GM21515 (cell line): ENCODE results near the gene TTC16.
A peak's percentile ranks its signal among the peaks of the same experiment; 100 is the strongest.

Source experiments
- ATAC-seq: cut with Tn5 transposase; IDR thresholded peaks from one replicate; pipeline ENCODE4 v1.9.1; 2021; ENCODE audit not compliant: unreplicated experiment

TTC16 gene

DNA sequence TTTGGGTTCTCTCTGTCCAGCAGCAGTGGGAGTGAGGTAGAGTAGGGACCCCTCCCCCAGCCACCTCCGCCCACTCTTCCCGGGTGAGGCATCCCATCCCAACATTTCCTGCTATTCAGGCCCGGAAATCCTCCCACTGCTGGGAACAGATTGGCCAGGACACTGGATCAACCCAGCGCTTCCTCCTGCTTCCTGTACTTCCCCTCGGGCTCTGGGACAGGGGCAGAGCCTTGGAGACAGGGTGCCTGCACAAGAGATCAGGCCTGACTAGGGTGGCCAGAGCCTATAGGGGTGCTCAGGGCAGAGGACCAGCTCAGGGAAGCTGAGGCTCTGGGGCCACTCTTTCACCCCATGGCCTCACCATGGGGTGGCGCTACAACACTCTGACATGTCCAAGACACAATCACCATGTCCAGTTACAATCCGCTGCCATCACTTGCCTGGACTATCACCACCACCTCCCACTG, 48.1 kb downstream of the TTC16 start:
- no peak for ATAC-seq

DNA sequence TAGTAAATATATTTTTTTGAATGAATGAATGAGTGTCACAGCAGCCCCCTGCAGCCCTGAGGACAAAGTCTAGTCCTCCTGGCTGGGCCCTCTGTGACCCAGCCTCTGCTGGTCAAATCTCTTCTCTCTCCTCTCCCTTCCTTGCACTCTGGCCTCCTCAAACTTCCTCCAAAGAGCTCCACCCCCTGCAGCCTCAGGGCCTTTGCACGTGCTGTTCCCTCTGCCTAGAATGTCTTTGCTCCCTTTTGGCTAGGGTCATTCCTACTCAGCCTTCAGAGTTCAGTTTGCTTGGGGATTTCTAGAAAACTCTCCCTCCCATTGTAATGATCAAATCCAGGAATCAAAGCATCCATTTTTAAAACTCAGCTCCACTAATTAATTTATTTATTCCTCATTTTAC, 49.5 kb downstream of the TTC16 start:
- ATAC-seq: no peak

DNA sequence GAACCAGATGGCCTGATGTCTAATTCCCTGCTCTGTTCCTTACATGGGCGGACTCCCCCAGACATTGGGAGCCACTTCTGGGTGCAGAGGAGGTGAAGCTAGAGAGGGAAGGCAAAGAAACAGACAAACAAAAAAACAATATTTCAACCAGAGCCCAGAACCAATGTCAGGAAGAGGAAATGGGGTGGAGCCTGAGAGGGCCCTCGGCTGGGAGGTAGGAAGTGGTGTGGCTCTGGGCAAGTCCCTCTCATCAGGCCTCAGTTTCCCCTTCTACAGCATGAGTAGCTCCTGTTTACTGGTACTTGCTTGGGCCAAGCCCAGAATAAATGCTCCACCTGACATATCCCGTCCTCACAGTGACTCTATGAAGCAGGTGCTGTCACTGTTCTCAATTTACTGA, 51.5 kb downstream of the TTC16 start:
- ATAC-seq: no peak

DNA sequence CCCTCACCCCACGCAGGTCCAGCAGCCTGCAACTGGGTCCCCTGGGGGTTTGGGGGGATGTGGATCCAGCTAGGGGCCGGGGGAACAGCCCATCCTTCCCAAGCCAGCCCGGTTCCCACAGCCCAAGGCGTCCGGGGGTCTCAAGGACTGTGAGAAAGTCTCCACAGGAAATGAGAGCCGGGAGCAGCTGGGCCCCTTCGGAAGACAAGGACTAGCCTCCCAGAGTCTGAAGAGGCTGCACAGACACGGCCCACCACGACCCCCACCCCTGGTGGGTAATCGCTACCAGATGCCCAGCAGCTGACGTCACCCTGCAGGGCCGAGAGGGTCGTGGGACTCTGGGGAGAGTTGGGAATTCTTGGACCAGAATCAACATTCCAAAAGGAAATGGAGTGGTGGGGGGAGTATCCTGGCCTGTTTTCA, 52.0 kb downstream of the TTC16 start:
- ATAC-seq: no peak

DNA sequence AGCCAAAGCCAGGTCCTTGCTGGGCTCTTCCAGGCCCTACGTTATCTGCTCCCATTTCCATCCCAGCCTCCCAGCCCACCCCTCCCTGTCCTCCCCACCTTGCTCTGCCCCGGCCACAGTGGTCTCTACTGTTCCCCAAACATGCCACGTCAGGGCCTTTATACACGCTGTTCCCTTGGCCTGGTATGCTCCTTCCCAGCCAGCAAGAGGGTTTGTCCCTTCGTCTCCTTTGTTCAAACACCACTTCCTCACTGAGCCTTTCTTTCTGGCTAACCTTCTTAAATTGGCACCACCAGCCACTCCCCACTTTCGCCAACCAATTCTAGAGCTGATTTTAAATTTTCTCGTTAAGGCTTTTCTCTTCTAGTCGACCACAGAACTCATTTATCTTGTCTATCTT, 52.8 kb downstream of the TTC16 start:
- no peak for ATAC-seq

DNA sequence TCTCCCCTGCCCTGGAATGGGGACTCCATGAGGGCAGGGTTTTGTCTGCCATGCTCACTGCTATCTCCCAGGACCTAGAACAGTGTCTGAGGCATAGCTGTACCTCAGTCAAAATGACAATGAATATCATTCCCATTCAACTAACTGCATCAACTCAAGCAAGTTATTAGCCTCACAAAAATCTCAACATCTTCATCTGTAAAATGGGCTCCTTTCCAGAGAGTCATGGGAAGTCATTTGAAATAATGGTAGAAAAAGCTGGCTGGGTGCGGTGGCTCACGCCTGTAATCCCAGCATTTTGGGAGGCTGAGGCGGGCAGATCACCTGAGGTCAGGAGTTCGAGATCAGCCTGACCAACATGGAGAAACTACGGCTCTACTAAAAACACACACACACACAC, 53.2 kb downstream of the TTC16 start:
- no peak for ATAC-seq

DNA sequence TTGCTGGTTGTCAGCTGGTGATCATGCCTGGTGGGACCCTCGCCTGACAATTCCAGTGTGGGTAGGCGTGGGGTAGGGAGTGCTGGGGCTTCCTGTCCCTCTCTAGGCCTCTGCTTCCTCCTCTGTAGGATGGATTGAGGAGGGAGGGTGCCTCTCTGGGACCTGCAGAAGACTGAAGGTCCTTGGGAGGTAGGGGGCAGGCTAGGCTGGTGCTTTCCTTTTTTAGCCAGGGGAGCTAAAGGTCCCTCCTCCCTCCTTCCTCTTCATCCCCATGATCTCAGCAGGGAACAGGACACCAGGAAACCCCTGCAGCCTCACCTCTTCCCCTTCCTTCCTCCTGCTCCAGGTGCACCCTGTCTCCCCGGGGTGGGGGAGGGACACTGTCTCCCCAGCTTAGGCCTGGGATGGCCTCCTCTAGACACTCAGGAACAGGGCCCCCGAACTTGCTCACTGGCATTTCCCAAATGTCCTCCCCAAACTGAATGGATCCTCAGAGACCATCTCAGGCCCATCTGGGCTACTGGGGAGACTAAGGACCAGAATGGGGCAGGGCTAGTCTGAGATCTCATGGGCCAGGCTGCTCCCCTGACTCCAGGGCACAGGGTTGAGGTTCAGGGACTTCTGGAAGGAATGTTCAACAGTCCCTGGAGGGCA, 54.2 kb downstream of the TTC16 start:
- ATAC-seq: no peak

DNA sequence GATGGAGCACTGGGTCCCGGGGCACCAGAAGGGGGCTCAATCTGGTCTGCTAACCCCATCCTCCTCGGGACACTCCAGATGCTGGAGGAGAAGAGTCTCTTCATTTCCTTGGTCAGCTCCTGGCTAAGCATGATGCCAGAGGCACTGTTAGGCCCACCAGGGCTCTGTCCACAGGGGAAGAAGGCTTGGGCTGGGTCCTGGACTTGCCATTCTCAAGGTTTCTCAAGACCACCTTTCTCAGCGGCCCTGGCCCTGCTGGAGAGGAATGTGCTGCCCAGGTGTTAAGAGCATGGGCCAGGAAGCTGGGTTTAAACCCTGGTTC, 54.7 kb downstream of the TTC16 start:
- ATAC-seq: no peak

DNA sequence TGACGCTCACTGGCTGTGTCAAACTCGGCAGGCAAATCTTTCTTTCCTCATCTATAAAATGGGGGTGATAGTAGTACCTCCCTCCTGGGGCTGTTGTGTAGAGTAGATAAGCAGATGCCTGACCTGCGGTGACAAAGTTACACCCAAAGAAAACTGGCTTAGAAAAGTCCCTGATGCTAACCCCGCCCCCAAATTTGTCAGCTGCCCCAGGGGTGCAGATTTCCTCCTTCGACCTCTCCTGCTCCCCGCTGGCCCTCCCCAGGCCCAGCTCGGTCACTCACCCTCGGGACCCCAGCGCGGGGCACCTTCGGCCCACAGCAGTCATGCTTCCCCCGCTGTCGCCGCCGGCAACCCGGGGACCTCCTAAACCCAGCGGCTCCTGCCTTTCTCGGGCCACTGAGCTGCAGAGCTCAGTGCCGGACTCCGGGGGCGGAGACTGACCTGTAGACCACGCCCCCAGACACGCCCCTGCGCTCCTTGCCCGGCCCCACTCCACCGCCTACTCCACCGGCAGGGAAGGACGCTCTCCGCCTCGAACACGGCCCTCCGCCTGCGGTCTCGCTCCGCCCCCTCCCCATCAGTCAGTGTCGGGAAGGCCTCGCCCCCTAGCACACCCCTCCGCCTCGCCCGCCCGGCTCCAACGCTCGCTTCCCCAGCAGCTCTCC, 55.2 kb downstream of the TTC16 start:
- peak; percentile 82 for ATAC-seq

DNA sequence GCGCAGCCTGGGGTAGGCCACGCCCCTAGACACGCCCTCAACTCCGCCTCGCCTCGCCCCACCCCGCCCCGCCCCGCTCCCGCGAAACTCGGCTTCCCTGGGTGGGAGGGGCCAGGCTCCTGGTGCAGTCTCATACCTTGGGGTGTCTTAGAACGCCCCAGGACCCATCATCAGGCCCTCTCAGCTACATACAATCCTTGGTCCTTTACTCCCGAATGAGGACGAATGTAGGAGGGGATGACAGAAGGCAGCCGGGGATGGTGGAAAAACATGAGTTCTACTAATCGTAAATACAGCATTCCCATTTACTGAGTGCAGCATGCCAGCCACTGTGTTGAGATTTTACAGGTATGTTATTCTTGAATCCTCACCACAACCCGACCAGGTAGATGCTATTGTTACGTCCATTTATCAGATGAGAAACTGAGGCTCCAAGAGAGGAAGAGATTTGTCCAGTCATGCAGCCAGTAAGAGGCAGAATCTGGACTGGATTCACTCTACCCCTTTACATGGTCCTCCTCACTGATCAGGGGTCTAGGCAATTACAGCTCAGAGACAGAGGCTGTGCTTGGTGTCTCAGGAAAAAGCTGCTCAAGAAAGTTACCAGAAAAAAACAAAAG, 55.8 kb downstream of the TTC16 start:
- no peak for ATAC-seq

DNA sequence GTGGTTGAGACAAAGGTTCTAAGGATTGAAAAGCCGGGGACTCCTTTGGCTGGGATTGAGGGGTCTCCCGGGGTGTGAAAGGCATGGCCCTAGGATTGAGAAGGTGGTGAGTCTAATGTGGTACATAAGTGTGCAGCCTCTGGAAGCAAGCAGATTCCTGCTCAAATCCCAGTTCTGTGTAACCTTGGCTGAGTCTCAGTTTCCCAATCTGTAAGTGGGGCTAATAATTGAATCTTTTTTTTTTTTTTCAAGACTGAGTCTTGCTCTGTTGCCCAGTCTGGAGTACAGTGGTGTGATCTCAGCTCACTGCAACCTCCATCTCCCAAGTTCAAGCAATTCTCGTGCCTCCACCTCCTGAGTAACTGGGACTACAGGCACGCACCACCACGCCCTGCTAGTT, 56.7 kb downstream of the TTC16 start:
- ATAC-seq: no peak

DNA sequence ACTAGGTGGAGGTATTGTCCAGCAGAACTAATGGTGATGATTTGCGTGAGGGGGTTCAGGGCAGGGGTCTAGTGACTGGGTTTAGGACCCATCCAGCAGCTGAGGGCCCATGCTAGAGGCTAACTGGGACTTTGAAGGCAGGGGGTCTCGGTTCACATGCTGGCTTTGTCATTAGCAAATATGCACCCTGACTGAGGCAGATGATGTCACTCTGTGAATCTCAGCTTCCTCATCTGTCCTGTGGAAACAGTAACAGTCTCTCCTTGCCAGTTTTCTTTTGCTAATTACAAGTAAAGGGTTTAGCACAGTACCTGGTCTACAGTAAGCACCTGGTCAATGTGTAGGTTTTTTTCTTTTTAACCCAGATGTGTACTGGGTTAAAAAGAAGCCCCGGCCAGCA, 57.4 kb downstream of the TTC16 start:
- ATAC-seq: no peak

DNA sequence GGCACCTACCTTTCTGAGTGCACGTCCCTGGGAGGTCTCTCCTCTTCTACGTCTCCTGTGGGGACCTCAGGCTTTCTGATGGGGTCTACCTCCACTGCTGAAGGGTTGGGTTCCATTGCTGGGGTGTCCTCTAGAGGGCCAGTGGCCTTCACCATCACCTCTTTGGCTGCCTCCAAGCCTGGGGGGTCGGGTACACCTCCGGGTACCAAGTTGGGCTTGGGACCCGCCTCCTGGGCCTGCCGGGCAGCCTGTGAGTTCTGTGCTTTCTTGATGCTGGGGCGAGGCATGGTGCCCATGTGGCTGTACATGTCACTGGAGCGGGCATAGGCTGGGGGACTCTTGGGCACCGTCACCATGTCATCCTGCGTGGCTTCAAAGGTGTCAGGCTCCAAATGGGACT, 58.1 kb downstream of the TTC16 start:
- no peak for ATAC-seq

DNA sequence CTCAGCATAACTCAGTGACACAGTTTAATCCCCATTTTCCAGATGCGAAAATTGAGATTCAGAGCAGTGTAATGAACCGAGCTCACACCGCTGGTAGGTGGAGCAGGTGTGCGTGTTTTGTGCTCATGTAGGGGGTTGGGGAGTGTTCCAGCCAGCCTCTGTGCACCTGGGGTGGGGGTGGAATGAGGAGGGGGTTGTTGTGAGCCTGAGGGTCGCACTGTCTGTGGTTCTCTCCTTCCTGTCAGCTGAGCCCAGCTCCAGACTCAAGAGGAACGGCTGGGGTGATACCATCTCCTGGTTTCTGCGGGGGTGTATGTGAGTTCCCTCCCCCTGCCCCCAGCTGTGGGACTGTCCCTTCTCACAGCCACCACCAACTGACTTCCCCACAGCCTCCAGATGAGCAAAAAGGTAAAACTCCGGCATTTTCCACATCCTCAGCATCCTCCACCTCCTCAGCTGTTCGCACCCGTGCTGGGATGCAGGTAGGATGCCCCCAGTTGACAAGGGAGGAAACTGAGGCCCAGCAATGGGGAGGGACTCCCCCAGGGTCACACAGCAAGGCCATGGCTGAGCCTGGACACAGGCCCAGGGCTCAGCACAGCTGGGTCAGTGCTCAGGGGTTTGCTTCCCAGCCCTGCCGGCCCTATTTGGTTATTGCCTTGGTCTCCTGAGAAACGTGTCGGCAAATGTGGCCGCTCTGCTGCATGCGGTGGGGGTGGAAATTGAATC, 60.5 kb downstream of the TTC16 start:
- ATAC-seq: peak; percentile 35

DNA sequence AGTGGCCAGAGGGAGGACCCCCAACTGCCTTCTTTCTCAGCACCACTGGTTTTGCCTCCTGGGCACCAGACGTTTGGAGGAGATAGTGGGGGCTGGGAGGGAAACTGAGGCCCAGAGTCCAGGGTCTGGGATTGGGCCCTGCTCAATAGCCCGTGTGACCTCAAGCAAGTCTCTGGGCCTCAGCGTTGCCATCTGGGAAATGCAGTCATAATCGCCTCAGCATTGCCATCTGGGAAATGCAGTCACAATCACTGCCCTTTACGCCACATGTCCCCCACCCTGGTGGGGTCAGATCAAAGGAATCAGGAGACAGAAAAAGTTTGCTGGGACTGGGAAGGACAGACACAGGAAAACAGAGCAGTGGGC, 61.0 kb downstream of the TTC16 start:
- no peak for ATAC-seq

DNA sequence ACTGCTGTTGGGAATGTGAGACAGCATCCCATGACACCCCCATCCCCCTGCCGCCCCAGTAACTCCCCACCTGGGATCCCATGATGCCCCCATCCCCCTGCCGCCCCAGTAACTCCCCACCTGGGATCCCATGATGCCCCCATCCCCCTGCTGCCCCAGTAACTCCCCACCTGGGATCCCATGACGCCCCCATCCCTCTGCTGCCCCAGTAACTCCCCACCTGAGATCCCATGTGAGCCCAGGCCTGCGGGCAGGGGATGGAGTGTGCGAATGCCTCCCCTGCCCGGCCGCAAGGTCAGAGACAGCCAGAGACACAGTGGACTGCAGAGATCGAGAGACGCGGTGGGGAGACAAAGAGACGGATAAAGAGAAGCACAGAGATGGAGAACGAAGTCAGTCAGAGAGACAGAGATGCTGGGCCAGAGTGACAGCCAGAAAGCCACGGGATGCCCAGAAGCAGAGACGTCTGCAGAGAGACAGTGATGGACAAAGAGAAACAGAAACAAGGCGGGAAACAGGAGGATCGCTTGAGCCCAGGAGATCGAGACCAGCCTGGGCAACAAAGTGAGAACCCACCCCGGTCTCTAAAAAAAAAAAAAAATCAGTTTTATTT, 61.6 kb downstream of the TTC16 start:
- ATAC-seq: no peak

DNA sequence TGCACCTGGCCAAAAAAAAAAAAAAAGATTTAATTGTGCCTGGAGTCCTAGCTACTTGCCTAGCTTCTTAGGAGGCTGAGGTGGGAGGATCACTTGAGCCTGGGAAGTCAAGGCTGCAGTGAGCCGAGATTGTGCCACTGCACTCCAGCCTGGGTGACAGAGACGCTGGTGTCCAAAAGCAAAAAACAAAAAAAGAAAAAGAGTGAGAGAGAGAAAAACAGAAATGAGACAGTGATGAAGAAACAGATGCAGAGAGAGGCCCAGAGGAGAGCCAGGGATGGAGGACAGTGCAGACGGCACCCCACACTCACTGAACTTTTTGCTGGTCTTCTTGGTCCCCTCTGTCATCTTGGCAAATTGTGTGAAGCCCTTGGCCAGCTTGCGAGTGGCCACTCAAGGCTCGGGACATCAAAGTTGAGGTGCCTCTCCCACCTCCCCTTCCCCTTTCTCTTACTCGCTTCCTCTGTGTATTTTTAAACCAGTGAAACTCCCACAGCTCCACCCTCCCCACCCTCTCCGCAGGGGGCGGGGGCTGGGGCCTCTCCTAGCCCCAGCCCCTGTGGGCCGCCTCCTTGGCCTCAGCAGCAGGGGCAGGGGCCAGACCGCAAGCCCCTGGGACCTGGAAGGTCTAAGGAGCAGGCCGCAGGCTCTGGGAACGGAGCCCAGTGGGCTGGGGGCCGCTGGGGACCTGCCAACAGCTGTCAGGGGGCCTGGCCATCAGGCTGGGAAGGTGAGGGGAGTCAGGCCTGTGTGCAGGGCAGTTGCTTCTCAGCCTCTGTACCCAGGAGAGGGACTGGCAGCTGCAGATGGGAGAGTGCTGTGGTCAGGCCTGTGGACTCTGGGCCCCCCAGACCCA, 62.6 kb downstream of the TTC16 start, which contains the start of gene SH2D3C:
SH2D3C (minus strand) TSS at position 387 of the 856 bp plus-strand sequence; CDS start at position 348, 39 bp downstream.
- peak; percentile 35 for ATAC-seq

DNA sequence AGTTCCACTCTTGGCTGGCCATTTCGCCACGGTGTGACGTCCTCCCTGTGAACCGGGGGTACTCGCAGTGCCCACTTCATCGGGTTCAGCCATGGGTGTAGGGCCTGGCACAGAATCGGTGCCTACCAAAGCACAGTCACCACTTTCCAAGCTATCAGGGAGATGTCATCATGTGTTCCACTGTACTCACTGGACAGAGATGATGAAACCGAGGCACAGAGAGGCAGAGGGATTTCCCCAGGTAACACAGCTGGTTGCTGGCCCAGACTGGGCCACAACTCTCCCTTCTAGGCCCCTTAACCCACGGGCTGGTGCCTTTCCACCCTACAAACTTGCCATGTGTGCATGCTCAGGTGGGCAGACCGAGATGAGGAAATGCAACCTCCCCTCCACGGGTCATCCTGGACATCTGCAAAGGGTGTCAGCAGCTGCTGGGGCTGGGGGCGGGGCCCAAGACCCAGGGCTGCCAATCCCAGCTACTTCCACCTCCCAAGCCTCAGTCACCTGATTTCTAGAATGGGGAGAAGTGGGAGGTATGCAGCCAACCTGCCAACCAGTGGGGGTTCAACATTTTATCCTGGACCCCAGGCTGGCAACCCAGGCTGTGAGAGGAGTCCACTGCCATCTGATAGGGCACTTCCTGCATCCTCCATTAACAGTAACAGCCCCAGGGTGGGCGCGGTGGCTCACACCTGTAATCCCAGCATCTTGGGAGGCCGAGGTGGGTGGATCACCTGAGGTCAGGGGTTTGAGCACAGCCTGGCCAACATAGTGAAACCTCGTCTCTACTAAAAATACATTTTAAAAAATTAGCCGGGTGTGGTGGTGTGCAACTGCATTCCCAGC, 63.5 kb downstream of the TTC16 start:
- peak; percentile 39 for ATAC-seq

DNA sequence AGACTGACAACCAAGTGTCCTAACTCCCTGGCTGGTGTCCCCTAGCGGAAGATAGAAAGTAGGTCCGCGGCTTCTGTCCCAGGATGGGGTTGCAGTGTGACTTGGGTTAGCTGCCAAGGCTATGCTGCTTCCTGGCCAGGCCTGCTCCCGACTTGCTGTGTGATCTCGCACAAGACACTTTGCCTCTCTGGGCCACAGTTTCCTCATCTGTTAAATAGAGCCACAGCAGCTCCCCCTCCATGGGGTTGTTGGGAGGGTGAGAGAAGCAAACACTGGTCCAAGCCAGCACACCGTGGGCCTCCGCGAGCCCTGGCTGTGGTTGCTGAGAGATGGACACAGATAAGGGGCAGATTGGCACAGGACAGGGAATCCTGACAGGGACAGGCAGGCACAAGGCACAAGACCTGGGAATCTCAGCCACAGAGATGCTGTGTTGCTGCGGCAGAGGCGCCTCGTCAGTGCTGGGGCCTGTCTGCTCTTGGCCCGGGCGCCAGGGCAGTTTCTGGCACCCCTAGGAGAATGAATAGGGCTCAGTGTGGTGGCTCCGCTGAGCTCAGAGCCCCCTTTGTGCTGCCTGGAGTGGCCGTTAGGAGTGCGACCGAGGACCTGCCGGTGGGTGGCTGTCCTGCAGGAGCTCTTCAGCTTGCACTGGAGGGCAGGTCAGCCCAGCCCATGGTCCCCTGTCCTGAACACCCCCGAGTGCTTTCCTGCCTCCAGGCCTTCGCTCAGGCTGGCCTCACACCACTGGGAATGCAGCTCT, 64.4 kb downstream of the TTC16 start:
- no peak for ATAC-seq
